ENCODE results near the gene ATP6V0A1. TPM values are rescaled to one million over a fixed set of nuclear protein-coding genes. Genes with fewer than 3 reads are reported as not detected.

ATP6V0A1 gene
- total and polyA plus RNA-seq, 3 donors from 2014 or later = 89.9 to 143 (median 131) TPM

GRCh38 chr17:42560246-42560645, 101.6 kb downstream of the ATP6V0A1 start:
- H3K27me3 ChIP-seq = no peaks in the 10 kb centered on the region
- peaks cover 20% of the 10 kb centered on the region for H3K4me1 ChIP-seq
- no peak overlapping the region for H3K4me3 ChIP-seq
- no peaks in the 10 kb centered on the region for H3K9me3 ChIP-seq
- DNase-seq = no peak
- TF ChIP-seq CTCF (IDR thresholded peaks at IDR 0.05) (no peak), POLR2A (IDR thresholded peaks at IDR 0.05) (no peak)
- H3K36me3 ChIP-seq (ENCODE audit: low read depth, missing control alignments) = no peaks in the 10 kb centered on the region
- no peak overlapping the region for H3K27ac ChIP-seq
- intact Hi-C loops (cut with DNase I; ENCODE audit: low total_unique reads) = no loop called here
- 91% methylated on average over 3 of the region's 3 CpGs for WGBS, 2 donors

GRCh38 chr17:42561897-42562387, 103.3 kb downstream of the ATP6V0A1 start, which contains the start of gene COASY:
TSS of gene COASY (plus strand) at chr17:42562148. CDS start at chr17:42562623, 475 bp downstream.
- no peaks in the 10 kb centered on the region for H3K9me3 ChIP-seq
- TF ChIP-seq CTCF (IDR thresholded peaks at IDR 0.05) (peak in 1 of 3 experiments; percentile 12), POLR2A (IDR thresholded peaks at IDR 0.05) (no peak)
- peaks cover 21% of the 10 kb centered on the region for H3K4me1 ChIP-seq
- H3K27me3 ChIP-seq = no peaks in the 10 kb centered on the region
- peak; percentile 97 for DNase-seq
- peak within 1 kb of the TSS; percentile 76 to 79 for H3K27ac ChIP-seq
- H3K36me3 ChIP-seq (ENCODE audit: low read depth, missing control alignments) = no peaks in the 10 kb centered on the region
- WGBS, 2 donors = 0 to 1% methylated on average over 17 to 26 of the region's 26 CpGs
- intact Hi-C loops (cut with DNase I; ENCODE audit: low total_unique reads) = no loop called here
- H3K4me3 ChIP-seq = peak within 1 kb of the TSS; percentile 89 to 95

- Histone ChIP-seq H3K9me3 (no peaks in the 10 kb centered on the region), H3K4me1 (peaks cover 22% of the 10 kb centered on the region)
These were observed 103.9 kb downstream of the ATP6V0A1 start for GRCh38 chr17:42562388-42563142.

GRCh38 chr17:42563143-42563509, 104.4 kb downstream of the ATP6V0A1 start:
- Histone ChIP-seq H3K27me3 (no peaks in the 10 kb centered on the region), H3K27ac (peak overlapping the region; percentile 39 to 79), H3K4me3 (peak overlapping the region; percentile 89 to 95), H3K36me3 (ENCODE audit: low read depth, missing control alignments) (no peaks in the 10 kb centered on the region), H3K4me1 (peaks cover 27% of the 10 kb centered on the region), H3K9me3 (no peaks in the 10 kb centered on the region)
- DNase-seq = no peak
- 20 to 66% methylated on average over 1 to 14 of the region's 14 CpGs for WGBS, 2 donors
- intact Hi-C loops (cut with DNase I; ENCODE audit: low total_unique reads) = no loop called here
- TF ChIP-seq POLR2A (IDR thresholded peaks at IDR 0.05) (no peak), CTCF (IDR thresholded peaks at IDR 0.05) (no peak)

More at GRCh38 chr17:42562388-42563142, 103.9 kb downstream of the ATP6V0A1 start:
- intact Hi-C loops (cut with DNase I; ENCODE audit: low total_unique reads) = no loop called here
- peak overlapping the region; percentile 76 to 79 for H3K27ac ChIP-seq
- H3K27me3 ChIP-seq = no peaks in the 10 kb centered on the region
- DNase-seq = no peak
- H3K4me3 ChIP-seq = peak overlapping the region; percentile 89 to 95
- 3 to 4% methylated on average over 9 to 47 of the region's 48 CpGs for WGBS, 2 donors
- H3K36me3 ChIP-seq (ENCODE audit: low read depth, missing control alignments) = no peaks in the 10 kb centered on the region
- TF ChIP-seq CTCF (IDR thresholded peaks at IDR 0.05) = no peak
- TF ChIP-seq POLR2A (IDR thresholded peaks at IDR 0.05) = no peak

Data from testis (tissue), 3 donors.